Measurements from ENCODE around the gene HABP4. TPM values are rescaled to one million over a fixed set of nuclear protein-coding genes. Genes with fewer than 3 reads are reported as not detected.

HABP4 gene
- total and polyA plus RNA-seq, 4 donors: 1.1 to 4.0 (median 2.9) TPM

DNA sequence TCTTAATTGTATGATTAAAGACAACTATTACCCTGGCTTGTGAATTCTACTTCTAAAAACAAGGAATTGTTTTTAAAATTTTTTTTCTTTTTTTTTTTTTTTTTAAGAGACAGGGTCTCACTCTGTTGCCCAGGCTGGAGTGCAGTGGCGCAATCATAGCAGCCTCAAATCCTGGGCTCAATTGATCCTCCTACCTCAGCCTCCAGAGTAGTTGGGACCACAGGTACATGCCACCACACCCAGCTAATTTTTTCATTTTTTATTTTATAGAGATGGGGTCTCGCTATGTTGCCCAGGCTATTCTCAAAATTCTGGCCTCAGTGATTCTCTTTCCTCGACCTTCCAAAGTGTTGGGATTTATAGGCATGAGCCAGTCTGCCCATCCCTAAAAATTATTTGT, 62.3 kb downstream of the HABP4 start:
- WGBS: 96% methylated on average over 3 of the region's 3 CpGs
- no peaks in the 10 kb centered on the region for H3K9me3 ChIP-seq (ENCODE audit: control insufficient read depth in 4 of 4, low read length in 3 of 4)
- H3K36me3 ChIP-seq (ENCODE audit: control insufficient read depth in 4 of 4, insufficient read depth in 3 of 4, low read depth in 1 of 4, low read length in 3 of 4): peaks cover 2 to 29% (median 19%) of the 10 kb centered on the region in 4 donors
- H3K4me3 ChIP-seq (ENCODE audit: low read depth in 1 of 3, low read length in 3 of 3): no peak overlapping the region
- TF ChIP-seq SP1 (IDR thresholded peaks at IDR 0.05) (no peak), HNF4A (conservative IDR thresholded peaks at IDR 0.05) (no peak), TAF1 (conservative IDR thresholded peaks at IDR 0.05) (no peak), NR2F2 (IDR thresholded peaks at IDR 0.05) (no peak), EGR1 (IDR thresholded peaks at IDR 0.05; ENCODE audit: low read depth in 2 of 2) (no peak), RAD21 (IDR thresholded peaks at IDR 0.05) (no peak), FOXA2 (IDR thresholded peaks at IDR 0.05) (no peak), FOXA1 (IDR thresholded peaks at IDR 0.05) (no peak), YY1 (IDR thresholded peaks at IDR 0.05) (no peak), RXRA (IDR thresholded peaks at IDR 0.05) (no peak), JUND (IDR thresholded peaks at IDR 0.05) (no peak), HNF4G (IDR thresholded peaks at IDR 0.05) (no peak), GABPA (IDR thresholded peaks at IDR 0.05 in 1 of 2, conservative IDR thresholded peaks at IDR 0.05 in 1 of 2) (no peak)
- TF ChIP-seq, protein P1, sequence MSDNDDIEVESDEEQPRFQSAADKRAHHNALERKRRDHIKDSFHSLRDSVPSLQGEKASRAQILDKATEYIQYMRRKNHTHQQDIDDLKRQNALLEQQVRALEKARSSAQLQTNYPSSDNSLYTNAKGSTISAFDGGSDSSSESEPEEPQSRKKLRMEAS (IDR thresholded peaks at IDR 0.05): no peak
- TF ChIP-seq, protein P2, sequence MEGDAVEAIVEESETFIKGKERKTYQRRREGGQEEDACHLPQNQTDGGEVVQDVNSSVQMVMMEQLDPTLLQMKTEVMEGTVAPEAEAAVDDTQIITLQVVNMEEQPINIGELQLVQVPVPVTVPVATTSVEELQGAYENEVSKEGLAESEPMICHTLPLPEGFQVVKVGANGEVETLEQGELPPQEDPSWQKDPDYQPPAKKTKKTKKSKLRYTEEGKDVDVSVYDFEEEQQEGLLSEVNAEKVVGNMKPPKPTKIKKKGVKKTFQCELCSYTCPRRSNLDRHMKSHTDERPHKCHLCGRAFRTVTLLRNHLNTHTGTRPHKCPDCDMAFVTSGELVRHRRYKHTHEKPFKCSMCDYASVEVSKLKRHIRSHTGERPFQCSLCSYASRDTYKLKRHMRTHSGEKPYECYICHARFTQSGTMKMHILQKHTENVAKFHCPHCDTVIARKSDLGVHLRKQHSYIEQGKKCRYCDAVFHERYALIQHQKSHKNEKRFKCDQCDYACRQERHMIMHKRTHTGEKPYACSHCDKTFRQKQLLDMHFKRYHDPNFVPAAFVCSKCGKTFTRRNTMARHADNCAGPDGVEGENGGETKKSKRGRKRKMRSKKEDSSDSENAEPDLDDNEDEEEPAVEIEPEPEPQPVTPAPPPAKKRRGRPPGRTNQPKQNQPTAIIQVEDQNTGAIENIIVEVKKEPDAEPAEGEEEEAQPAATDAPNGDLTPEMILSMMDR (IDR thresholded peaks at IDR 0.05; ENCODE audit: low read depth, low read length, missing input control): no peak
- TF ChIP-seq, protein P3, sequence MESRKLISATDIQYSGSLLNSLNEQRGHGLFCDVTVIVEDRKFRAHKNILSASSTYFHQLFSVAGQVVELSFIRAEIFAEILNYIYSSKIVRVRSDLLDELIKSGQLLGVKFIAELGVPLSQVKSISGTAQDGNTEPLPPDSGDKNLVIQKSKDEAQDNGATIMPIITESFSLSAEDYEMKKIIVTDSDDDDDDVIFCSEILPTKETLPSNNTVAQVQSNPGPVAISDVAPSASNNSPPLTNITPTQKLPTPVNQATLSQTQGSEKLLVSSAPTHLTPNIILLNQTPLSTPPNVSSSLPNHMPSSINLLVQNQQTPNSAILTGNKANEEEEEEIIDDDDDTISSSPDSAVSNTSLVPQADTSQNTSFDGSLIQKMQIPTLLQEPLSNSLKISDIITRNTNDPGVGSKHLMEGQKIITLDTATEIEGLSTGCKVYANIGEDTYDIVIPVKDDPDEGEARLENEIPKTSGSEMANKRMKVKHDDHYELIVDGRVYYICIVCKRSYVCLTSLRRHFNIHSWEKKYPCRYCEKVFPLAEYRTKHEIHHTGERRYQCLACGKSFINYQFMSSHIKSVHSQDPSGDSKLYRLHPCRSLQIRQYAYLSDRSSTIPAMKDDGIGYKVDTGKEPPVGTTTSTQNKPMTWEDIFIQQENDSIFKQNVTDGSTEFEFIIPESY (IDR thresholded peaks at IDR 0.05): no peak
- TF ChIP-seq, protein P4, sequence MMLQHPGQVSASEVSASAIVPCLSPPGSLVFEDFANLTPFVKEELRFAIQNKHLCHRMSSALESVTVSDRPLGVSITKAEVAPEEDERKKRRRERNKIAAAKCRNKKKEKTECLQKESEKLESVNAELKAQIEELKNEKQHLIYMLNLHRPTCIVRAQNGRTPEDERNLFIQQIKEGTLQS (IDR thresholded peaks at IDR 0.05): no peak
- TF ChIP-seq, protein P5, sequence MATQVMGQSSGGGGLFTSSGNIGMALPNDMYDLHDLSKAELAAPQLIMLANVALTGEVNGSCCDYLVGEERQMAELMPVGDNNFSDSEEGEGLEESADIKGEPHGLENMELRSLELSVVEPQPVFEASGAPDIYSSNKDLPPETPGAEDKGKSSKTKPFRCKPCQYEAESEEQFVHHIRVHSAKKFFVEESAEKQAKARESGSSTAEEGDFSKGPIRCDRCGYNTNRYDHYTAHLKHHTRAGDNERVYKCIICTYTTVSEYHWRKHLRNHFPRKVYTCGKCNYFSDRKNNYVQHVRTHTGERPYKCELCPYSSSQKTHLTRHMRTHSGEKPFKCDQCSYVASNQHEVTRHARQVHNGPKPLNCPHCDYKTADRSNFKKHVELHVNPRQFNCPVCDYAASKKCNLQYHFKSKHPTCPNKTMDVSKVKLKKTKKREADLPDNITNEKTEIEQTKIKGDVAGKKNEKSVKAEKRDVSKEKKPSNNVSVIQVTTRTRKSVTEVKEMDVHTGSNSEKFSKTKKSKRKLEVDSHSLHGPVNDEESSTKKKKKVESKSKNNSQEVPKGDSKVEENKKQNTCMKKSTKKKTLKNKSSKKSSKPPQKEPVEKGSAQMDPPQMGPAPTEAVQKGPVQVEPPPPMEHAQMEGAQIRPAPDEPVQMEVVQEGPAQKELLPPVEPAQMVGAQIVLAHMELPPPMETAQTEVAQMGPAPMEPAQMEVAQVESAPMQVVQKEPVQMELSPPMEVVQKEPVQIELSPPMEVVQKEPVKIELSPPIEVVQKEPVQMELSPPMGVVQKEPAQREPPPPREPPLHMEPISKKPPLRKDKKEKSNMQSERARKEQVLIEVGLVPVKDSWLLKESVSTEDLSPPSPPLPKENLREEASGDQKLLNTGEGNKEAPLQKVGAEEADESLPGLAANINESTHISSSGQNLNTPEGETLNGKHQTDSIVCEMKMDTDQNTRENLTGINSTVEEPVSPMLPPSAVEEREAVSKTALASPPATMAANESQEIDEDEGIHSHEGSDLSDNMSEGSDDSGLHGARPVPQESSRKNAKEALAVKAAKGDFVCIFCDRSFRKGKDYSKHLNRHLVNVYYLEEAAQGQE (IDR thresholded peaks at IDR 0.05): no peak
- H3K4me1 ChIP-seq (ENCODE audit: control insufficient read depth in 4 of 4, insufficient read depth in 4 of 4, low read length in 3 of 4): peaks cover 0 to 3% (median 0%) of the 10 kb centered on the region in 4 donors
- no peak for DNase-seq (ENCODE audit: low spot score)
- H3K9ac ChIP-seq (ENCODE audit: low read depth in 1 of 2, low read length in 2 of 2): no peak overlapping the region
- H3K27ac ChIP-seq (ENCODE audit: low read depth in 1 of 2, low read length in 2 of 2): no peak overlapping the region
- no peaks in the 10 kb centered on the region for H3K27me3 ChIP-seq (ENCODE audit: control insufficient read depth in 4 of 4, insufficient read depth in 4 of 4, low read length in 3 of 4)

All from liver (tissue), 9 donors.